ENCODE data around the gene TSPOAP1.

DNA sequence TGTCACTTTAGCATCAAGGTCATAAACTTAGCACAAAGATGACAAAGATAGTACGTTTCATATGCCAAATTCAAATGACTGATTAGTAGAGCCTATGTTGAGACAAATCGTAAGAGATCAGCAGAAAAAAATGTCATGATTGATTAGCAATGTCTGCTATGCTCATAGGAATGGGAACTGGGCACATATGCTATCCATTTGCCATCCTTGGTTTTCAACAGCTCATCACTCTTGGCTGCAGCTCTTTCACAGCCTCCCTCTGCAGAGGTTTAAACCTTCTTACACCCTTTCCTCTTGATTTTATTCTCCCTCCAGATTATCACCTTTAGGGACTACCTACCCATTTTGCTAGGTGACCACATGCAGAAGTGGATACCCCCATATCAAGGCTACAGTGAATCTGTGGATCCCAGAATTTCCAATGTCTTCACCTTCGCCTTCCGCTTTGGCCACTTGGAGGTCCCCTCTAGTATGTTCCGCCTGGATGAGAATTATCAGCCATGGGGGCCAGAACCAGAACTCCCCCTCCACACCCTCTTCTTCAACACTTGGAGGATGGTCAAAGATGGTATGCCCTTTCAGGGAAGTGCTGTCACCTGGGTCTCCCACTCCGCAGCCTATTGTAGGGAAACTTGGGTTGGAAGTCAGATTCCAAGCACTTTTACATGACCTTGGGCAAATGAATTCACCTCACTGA is 64.0 kb downstream of the TSPOAP1 start:
- TF ChIP-seq POLR2AphosphoS5 (IDR thresholded peaks at IDR 0.05; ENCODE audit: low read depth, low read length) = no peak
- no peak for TF ChIP-seq FOXP2 (optimal IDR thresholded peaks at IDR 0.05; ENCODE audit: borderline replicate concordance, extremely low read depth, extremely low read length, insufficient read depth)
- TF ChIP-seq TAF1 (IDR thresholded peaks at IDR 0.05; ENCODE audit: borderline replicate concordance, insufficient read depth, low read length) = no peak
- no peak for TF ChIP-seq SIN3A (IDR thresholded peaks at IDR 0.05; ENCODE audit: borderline replicate concordance, insufficient read depth, low read length)
- TF ChIP-seq, protein P1, sequence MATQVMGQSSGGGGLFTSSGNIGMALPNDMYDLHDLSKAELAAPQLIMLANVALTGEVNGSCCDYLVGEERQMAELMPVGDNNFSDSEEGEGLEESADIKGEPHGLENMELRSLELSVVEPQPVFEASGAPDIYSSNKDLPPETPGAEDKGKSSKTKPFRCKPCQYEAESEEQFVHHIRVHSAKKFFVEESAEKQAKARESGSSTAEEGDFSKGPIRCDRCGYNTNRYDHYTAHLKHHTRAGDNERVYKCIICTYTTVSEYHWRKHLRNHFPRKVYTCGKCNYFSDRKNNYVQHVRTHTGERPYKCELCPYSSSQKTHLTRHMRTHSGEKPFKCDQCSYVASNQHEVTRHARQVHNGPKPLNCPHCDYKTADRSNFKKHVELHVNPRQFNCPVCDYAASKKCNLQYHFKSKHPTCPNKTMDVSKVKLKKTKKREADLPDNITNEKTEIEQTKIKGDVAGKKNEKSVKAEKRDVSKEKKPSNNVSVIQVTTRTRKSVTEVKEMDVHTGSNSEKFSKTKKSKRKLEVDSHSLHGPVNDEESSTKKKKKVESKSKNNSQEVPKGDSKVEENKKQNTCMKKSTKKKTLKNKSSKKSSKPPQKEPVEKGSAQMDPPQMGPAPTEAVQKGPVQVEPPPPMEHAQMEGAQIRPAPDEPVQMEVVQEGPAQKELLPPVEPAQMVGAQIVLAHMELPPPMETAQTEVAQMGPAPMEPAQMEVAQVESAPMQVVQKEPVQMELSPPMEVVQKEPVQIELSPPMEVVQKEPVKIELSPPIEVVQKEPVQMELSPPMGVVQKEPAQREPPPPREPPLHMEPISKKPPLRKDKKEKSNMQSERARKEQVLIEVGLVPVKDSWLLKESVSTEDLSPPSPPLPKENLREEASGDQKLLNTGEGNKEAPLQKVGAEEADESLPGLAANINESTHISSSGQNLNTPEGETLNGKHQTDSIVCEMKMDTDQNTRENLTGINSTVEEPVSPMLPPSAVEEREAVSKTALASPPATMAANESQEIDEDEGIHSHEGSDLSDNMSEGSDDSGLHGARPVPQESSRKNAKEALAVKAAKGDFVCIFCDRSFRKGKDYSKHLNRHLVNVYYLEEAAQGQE (IDR thresholded peaks at IDR 0.05; ENCODE audit: insufficient read depth in 1 of 2, low read depth in 2 of 2, low read length in 2 of 2) = no peak

Data from PFSK-1 (cell line).